Measurements from ENCODE around the gene EIF4H.

EIF4H gene

GRCh38 chr7:74236284-74236683 is 62.1 kb downstream of the EIF4H start:
- Histone ChIP-seq H3K4ac (ENCODE audit: low read depth, low read length) (no peak overlapping the region), H3K4me2 (ENCODE audit: low read length) (no peak overlapping the region), H3K36me3 (ENCODE audit: control insufficient read depth in 1 of 2, insufficient read depth in 2 of 2, low read length in 2 of 2) (peaks cover 61 to 70% of the 10 kb centered on the region in 2 experiments), H3K4me3 (ENCODE audit: low read depth, low read length) (no peak overlapping the region), H3K14ac (ENCODE audit: low read length) (no peak overlapping the region), H3K23ac (ENCODE audit: low read length) (no peak overlapping the region), H3K9ac (ENCODE audit: low read length) (no peak overlapping the region), H3K79me2 (ENCODE audit: control insufficient read depth, insufficient read depth, low read length, poor library complexity) (no peaks in the 10 kb centered on the region), H4K8ac (ENCODE audit: low read depth, low read length) (no peak overlapping the region), H2BK120ac (ENCODE audit: insufficient read depth, low read length, poor library complexity) (no peak overlapping the region), H3K27ac (ENCODE audit: low read depth, low read length) (no peak overlapping the region), H2BK12ac (ENCODE audit: low read length) (no peak overlapping the region), H3K18ac (ENCODE audit: low read length) (no peak overlapping the region), H4K91ac (ENCODE audit: low read depth, low read length) (no peak overlapping the region), H3K4me1 (ENCODE audit: control insufficient read depth in 1 of 2, insufficient read depth in 2 of 2, low read length in 2 of 2) (no peaks in the 10 kb centered on the region), H3K79me1 (ENCODE audit: low read length) (no peaks in the 10 kb centered on the region), H2AFZ (ENCODE audit: insufficient read depth, low read length, poor library complexity) (no peak overlapping the region), H2AK5ac (ENCODE audit: low read length) (no peak overlapping the region), H4K12ac (ENCODE audit: low read depth, low read length) (no peak overlapping the region), H3K27me3 (ENCODE audit: insufficient read depth, low read length) (no peaks in the 10 kb centered on the region), H2BK5ac (ENCODE audit: low read depth, low read length, poor library complexity) (no peak overlapping the region), H3K9me3 (ENCODE audit: insufficient read depth, low read depth, low read length) (no peaks in the 10 kb centered on the region)
- WGBS (ENCODE audit: extremely low coverage, insufficient coverage, insufficient read length), result no CpG with 5 or more reads among the region's 3 CpGs
- no peak for DNase-seq

- no peak overlapping the region for H2AK5ac ChIP-seq (ENCODE audit: low read length)
- H3K23ac ChIP-seq (ENCODE audit: low read length), result no peak overlapping the region
- H3K36me3 ChIP-seq (ENCODE audit: control insufficient read depth in 1 of 2, insufficient read depth in 2 of 2, low read length in 2 of 2), result peaks cover 63 to 70% of the 10 kb centered on the region in 2 experiments
- no peak overlapping the region for H3K27ac ChIP-seq (ENCODE audit: low read depth, low read length)
- H2AFZ ChIP-seq (ENCODE audit: insufficient read depth, low read length, poor library complexity), result no peak overlapping the region
- no peaks in the 10 kb centered on the region for H3K9me3 ChIP-seq (ENCODE audit: insufficient read depth, low read depth, low read length)
- no peak overlapping the region for H2BK5ac ChIP-seq (ENCODE audit: low read depth, low read length, poor library complexity)
- H3K4me3 ChIP-seq (ENCODE audit: low read depth, low read length), result no peak overlapping the region
- H3K9ac ChIP-seq (ENCODE audit: low read length), result no peak overlapping the region
- H3K4me1 ChIP-seq (ENCODE audit: control insufficient read depth in 1 of 2, insufficient read depth in 2 of 2, low read length in 2 of 2), result no peaks in the 10 kb centered on the region
- DNase-seq, result no peak
- no peaks in the 10 kb centered on the region for H3K27me3 ChIP-seq (ENCODE audit: insufficient read depth, low read length)
- no peak overlapping the region for H3K18ac ChIP-seq (ENCODE audit: low read length)
- no peaks in the 10 kb centered on the region for H3K79me2 ChIP-seq (ENCODE audit: control insufficient read depth, insufficient read depth, low read length, poor library complexity)
- H3K4me2 ChIP-seq (ENCODE audit: low read length), result no peak overlapping the region
- H4K8ac ChIP-seq (ENCODE audit: low read depth, low read length), result no peak overlapping the region
- H2BK120ac ChIP-seq (ENCODE audit: insufficient read depth, low read length, poor library complexity), result no peak overlapping the region
- H3K14ac ChIP-seq (ENCODE audit: low read length), result no peak overlapping the region
- no peak overlapping the region for H4K91ac ChIP-seq (ENCODE audit: low read depth, low read length)
- H3K4ac ChIP-seq (ENCODE audit: low read depth, low read length), result no peak overlapping the region
- H4K12ac ChIP-seq (ENCODE audit: low read depth, low read length), result no peak overlapping the region
- WGBS (ENCODE audit: extremely low coverage, insufficient coverage, insufficient read length), result no CpG with 5 or more reads among the region's 4 CpGs
- H2BK12ac ChIP-seq (ENCODE audit: low read length), result no peak overlapping the region
- no peaks in the 10 kb centered on the region for H3K79me1 ChIP-seq (ENCODE audit: low read length)
Observed at GRCh38 chr7:74240482-74240881, 66.3 kb downstream of the EIF4H start.

- Histone ChIP-seq H3K4ac (ENCODE audit: low read depth, low read length) (no peak overlapping the region), H2AFZ (ENCODE audit: insufficient read depth, low read length, poor library complexity) (no peak overlapping the region), H4K8ac (ENCODE audit: low read depth, low read length) (no peak overlapping the region), H3K36me3 (ENCODE audit: control insufficient read depth in 1 of 2, insufficient read depth in 2 of 2, low read length in 2 of 2) (peaks cover 56 to 57% of the 10 kb centered on the region in 2 experiments), H3K18ac (ENCODE audit: low read length) (no peak overlapping the region), H3K79me1 (ENCODE audit: low read length) (no peaks in the 10 kb centered on the region), H3K27ac (ENCODE audit: low read depth, low read length) (no peak overlapping the region), H2BK5ac (ENCODE audit: low read depth, low read length, poor library complexity) (no peak overlapping the region), H4K12ac (ENCODE audit: low read depth, low read length) (no peak overlapping the region), H3K4me1 (ENCODE audit: control insufficient read depth in 1 of 2, insufficient read depth in 2 of 2, low read length in 2 of 2) (no peaks in the 10 kb centered on the region), H3K4me2 (ENCODE audit: low read length) (no peak overlapping the region), H3K14ac (ENCODE audit: low read length) (no peak overlapping the region), H3K9ac (ENCODE audit: low read length) (no peak overlapping the region), H2AK5ac (ENCODE audit: low read length) (no peak overlapping the region), H2BK12ac (ENCODE audit: low read length) (no peak overlapping the region), H3K23ac (ENCODE audit: low read length) (no peak overlapping the region), H4K91ac (ENCODE audit: low read depth, low read length) (no peak overlapping the region), H3K79me2 (ENCODE audit: control insufficient read depth, insufficient read depth, low read length, poor library complexity) (no peaks in the 10 kb centered on the region), H3K9me3 (ENCODE audit: insufficient read depth, low read depth, low read length) (no peaks in the 10 kb centered on the region), H3K4me3 (ENCODE audit: low read depth, low read length) (no peak overlapping the region), H3K27me3 (ENCODE audit: insufficient read depth, low read length) (no peaks in the 10 kb centered on the region), H2BK120ac (ENCODE audit: insufficient read depth, low read length, poor library complexity) (no peak overlapping the region)
- no peak for DNase-seq
- WGBS (ENCODE audit: extremely low coverage, insufficient coverage, insufficient read length), result no CpG with 5 or more reads among the region's 6 CpGs
Observed at GRCh38 chr7:74242122-74242443, 67.9 kb downstream of the EIF4H start.

GRCh38 chr7:74246497-74246896 is 72.3 kb downstream of the EIF4H start:
- WGBS (ENCODE audit: extremely low coverage, insufficient coverage, insufficient read length), result no CpG with 5 or more reads among the region's 4 CpGs
- H3K27me3 ChIP-seq (ENCODE audit: insufficient read depth, low read length), result no peaks in the 10 kb centered on the region
- H4K12ac ChIP-seq (ENCODE audit: low read depth, low read length), result no peak overlapping the region
- no peaks in the 10 kb centered on the region for H3K79me2 ChIP-seq (ENCODE audit: control insufficient read depth, insufficient read depth, low read length, poor library complexity)
- H3K9me3 ChIP-seq (ENCODE audit: insufficient read depth, low read depth, low read length), result no peaks in the 10 kb centered on the region
- no peak overlapping the region for H4K8ac ChIP-seq (ENCODE audit: low read depth, low read length)
- H2BK120ac ChIP-seq (ENCODE audit: insufficient read depth, low read length, poor library complexity), result no peak overlapping the region
- H3K79me1 ChIP-seq (ENCODE audit: low read length), result no peaks in the 10 kb centered on the region
- no peak overlapping the region for H3K4ac ChIP-seq (ENCODE audit: low read depth, low read length)
- no peak overlapping the region for H4K91ac ChIP-seq (ENCODE audit: low read depth, low read length)
- H3K36me3 ChIP-seq (ENCODE audit: control insufficient read depth in 1 of 2, insufficient read depth in 2 of 2, low read length in 2 of 2), result peaks cover 51 to 55% of the 10 kb centered on the region in 2 experiments
- H2AK5ac ChIP-seq (ENCODE audit: low read length), result no peak overlapping the region
- no peak overlapping the region for H3K9ac ChIP-seq (ENCODE audit: low read length)
- no peak overlapping the region for H2AFZ ChIP-seq (ENCODE audit: insufficient read depth, low read length, poor library complexity)
- DNase-seq, result no peak
- no peak overlapping the region for H2BK12ac ChIP-seq (ENCODE audit: low read length)
- H3K23ac ChIP-seq (ENCODE audit: low read length), result no peak overlapping the region
- no peak overlapping the region for H3K14ac ChIP-seq (ENCODE audit: low read length)
- no peaks in the 10 kb centered on the region for H3K4me1 ChIP-seq (ENCODE audit: control insufficient read depth in 1 of 2, insufficient read depth in 2 of 2, low read length in 2 of 2)
- H3K27ac ChIP-seq (ENCODE audit: low read depth, low read length), result no peak overlapping the region
- no peak overlapping the region for H3K4me2 ChIP-seq (ENCODE audit: low read length)
- H3K18ac ChIP-seq (ENCODE audit: low read length), result no peak overlapping the region
- no peak overlapping the region for H2BK5ac ChIP-seq (ENCODE audit: low read depth, low read length, poor library complexity)
- H3K4me3 ChIP-seq (ENCODE audit: low read depth, low read length), result no peak overlapping the region
